ENCODE data around the gene HIP1R.

Gene HIP1R

GRCh38 chr12:122841544-122842321 is 6.5 kb downstream of the HIP1R start:
- no peak overlapping the region for H3K4me3 ChIP-seq (ENCODE audit: low read depth, low read length)
- TF ChIP-seq CTCF (IDR thresholded peaks at IDR 0.05; ENCODE audit: low read depth, low read length) = no peak

- H3K4me3 ChIP-seq (ENCODE audit: low read depth, low read length) = no peak overlapping the region
- TF ChIP-seq CTCF (IDR thresholded peaks at IDR 0.05; ENCODE audit: low read depth, low read length) = no peak
Measured at GRCh38 chr12:122842505-122843405, 7.5 kb downstream of the HIP1R start.

- H3K4me3 ChIP-seq (ENCODE audit: low read depth, low read length) = no peak overlapping the region
- TF ChIP-seq CTCF (IDR thresholded peaks at IDR 0.05; ENCODE audit: low read depth, low read length) = no peak
Measured at GRCh38 chr12:122843455-122843854, 8.2 kb downstream of the HIP1R start.

- no peak overlapping the region for H3K4me3 ChIP-seq (ENCODE audit: low read depth, low read length)
- TF ChIP-seq CTCF (IDR thresholded peaks at IDR 0.05; ENCODE audit: low read depth, low read length) = no peak
Measured at GRCh38 chr12:122844366-122844971, 9.2 kb downstream of the HIP1R start.

GRCh38 chr12:122845041-122845864 is 10.0 kb downstream of the HIP1R start:
- H3K4me3 ChIP-seq (ENCODE audit: low read depth, low read length) = no peak overlapping the region
- no peak for TF ChIP-seq CTCF (IDR thresholded peaks at IDR 0.05; ENCODE audit: low read depth, low read length)

GRCh38 chr12:122845865-122846621 is 10.8 kb downstream of the HIP1R start:
- no peak overlapping the region for H3K4me3 ChIP-seq (ENCODE audit: low read depth, low read length)
- no peak for TF ChIP-seq CTCF (IDR thresholded peaks at IDR 0.05; ENCODE audit: low read depth, low read length)
